GM21528 (cell line): ENCODE data around the gene SLC25A31.

Experiments
- ATAC-seq: cut with Tn5 transposase; IDR thresholded peaks from one replicate; pipeline ENCODE4 v1.9.1; 2021; ENCODE audit warnings: mild to moderate bottlenecking, moderate library complexity; ENCODE audit not compliant: unreplicated experiment, low FRiP score

SLC25A31 gene

GRCh38 chr4:127730142-127730913 lies at the start of gene SLC25A31:
SLC25A31 (plus strand) TSS chr4:127730400; CDS start chr4:127730546, 146 bp downstream.
- ATAC-seq: no peak

- no peak for ATAC-seq
Observed at GRCh38 chr4:127685292-127685691, 44.9 kb upstream of the SLC25A31 start.

- ATAC-seq: no peak
Observed at GRCh38 chr4:127686658-127687057, 43.5 kb upstream of the SLC25A31 start.

- no peak for ATAC-seq
Observed at GRCh38 chr4:127687580-127687979, 42.6 kb upstream of the SLC25A31 start.

- peak; percentile 100 for ATAC-seq
Observed at GRCh38 chr4:127698789-127699200, 31.4 kb upstream of the SLC25A31 start.

GRCh38 chr4:127708985-127709384 lies 21.2 kb upstream of the SLC25A31 start:
- no peak for ATAC-seq

- no peak for ATAC-seq
Observed at GRCh38 chr4:127709456-127709855, 20.7 kb upstream of the SLC25A31 start.

- ATAC-seq: no peak
Observed at GRCh38 chr4:127731406-127731805, 1.2 kb downstream of the SLC25A31 start.

GRCh38 chr4:127732623-127733328 lies 2.6 kb downstream of the SLC25A31 start:
- ATAC-seq: peak; percentile 78

GRCh38 chr4:127734976-127735375 lies 4.8 kb downstream of the SLC25A31 start:
- no peak for ATAC-seq

- ATAC-seq: no peak
Observed at GRCh38 chr4:127737295-127737694, 7.1 kb downstream of the SLC25A31 start.

GRCh38 chr4:127741247-127741646 lies 11.0 kb downstream of the SLC25A31 start:
- no peak for ATAC-seq

GRCh38 chr4:127747883-127748282 lies 17.7 kb downstream of the SLC25A31 start:
- ATAC-seq: no peak

GRCh38 chr4:127748957-127749356 lies 18.8 kb downstream of the SLC25A31 start:
- no peak for ATAC-seq

GRCh38 chr4:127756906-127757305 lies 26.7 kb downstream of the SLC25A31 start:
- no peak for ATAC-seq

GRCh38 chr4:127759228-127759820 lies 29.1 kb downstream of the SLC25A31 start:
- peak; percentile 73 for ATAC-seq

GRCh38 chr4:127759893-127760292 lies 29.7 kb downstream of the SLC25A31 start:
- no peak for ATAC-seq

GRCh38 chr4:127771535-127772275 lies 41.5 kb downstream of the SLC25A31 start:
- ATAC-seq: no peak

GRCh38 chr4:127772769-127773671 lies 42.8 kb downstream of the SLC25A31 start:
- ATAC-seq: no peak

GRCh38 chr4:127775843-127776242 lies 45.6 kb downstream of the SLC25A31 start:
- ATAC-seq: no peak
